Peyer's patch (tissue), 4 donors: Measurements from ENCODE around the gene EFCAB8.

Experiments
- POLR2A ChIP-seq, 2 donors: fragments of 450-650 bp; IDR thresholded peaks; one replicate each; pipeline ENCODE4 v1.5.1; 2017; ENCODE audit warnings: antibody characterized with exemption in 2 of 2, mild to moderate bottlenecking in 2 of 2, moderate library complexity in 2 of 2
- TF ChIP-seq, protein P1 (sequence below), 6 experiments: fragments of 450-650 bp in 4 of 6; fragments of 200-600 bp in 2 of 6; sonication (generic) in 1 of 6; IDR thresholded peaks; one replicate each; pipeline ENCODE4 v1.5.1; 2017 to 2019; ENCODE audit warnings: antibody characterized with exemption in 6 of 6, mild to moderate bottlenecking in 3 of 6, moderate library complexity in 1 of 6

DNA sequence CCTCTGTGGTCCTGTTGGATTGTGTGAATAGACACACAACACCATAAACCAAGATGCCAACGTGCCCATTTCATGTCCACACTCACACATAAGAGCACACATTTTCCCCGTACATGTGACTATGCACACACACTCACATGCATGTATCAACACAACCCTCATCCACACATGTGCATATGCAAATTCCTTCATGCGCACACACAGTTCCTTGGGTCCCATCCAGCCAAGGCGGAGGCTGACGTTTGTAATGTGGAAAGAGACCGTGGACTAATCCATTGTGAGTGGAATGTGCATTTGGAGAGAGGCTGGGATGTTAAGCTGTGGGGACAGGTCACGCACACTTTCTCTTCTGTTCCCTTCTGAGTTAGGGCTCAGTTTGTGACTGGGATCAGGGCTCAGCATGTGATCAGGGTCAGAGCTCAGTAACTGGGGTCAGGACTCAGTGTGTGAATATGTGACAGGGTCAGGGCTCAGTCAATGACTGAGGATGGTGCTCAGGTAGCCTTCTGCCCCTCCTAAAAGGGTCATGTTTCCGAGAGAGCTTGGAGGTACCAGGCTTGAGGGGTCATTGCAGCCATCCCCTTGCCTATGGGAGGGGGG, 148.2 kb downstream of the EFCAB8 start:
- TF ChIP-seq, protein P1, sequence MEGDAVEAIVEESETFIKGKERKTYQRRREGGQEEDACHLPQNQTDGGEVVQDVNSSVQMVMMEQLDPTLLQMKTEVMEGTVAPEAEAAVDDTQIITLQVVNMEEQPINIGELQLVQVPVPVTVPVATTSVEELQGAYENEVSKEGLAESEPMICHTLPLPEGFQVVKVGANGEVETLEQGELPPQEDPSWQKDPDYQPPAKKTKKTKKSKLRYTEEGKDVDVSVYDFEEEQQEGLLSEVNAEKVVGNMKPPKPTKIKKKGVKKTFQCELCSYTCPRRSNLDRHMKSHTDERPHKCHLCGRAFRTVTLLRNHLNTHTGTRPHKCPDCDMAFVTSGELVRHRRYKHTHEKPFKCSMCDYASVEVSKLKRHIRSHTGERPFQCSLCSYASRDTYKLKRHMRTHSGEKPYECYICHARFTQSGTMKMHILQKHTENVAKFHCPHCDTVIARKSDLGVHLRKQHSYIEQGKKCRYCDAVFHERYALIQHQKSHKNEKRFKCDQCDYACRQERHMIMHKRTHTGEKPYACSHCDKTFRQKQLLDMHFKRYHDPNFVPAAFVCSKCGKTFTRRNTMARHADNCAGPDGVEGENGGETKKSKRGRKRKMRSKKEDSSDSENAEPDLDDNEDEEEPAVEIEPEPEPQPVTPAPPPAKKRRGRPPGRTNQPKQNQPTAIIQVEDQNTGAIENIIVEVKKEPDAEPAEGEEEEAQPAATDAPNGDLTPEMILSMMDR (IDR thresholded peaks at IDR 0.05) = no peak
- no peak for TF ChIP-seq POLR2A (IDR thresholded peaks at IDR 0.05)
